SK-N-SH treated with all-trans-retinoic acid at 6 μM for 48 hours (cell line): ENCODE data around the gene CDYL.

Source experiments
- ATAC-seq: fragments of 200-7000 bp; cut with Tn5 transposase; 3 replicates; pipeline ENCODE4 v1.9.1; 2020; ENCODE audit warnings: mild to moderate bottlenecking, moderate library complexity
- ARNTL ChIP-seq: fragments of 450-650 bp; formaldehyde crosslinking; IDR thresholded peaks from 2 replicates; pipeline ENCODE4 v1.5.0; 2020; ENCODE audit warnings: low read depth, mild to moderate bottlenecking, moderate library complexity, borderline replicate concordance
- BACH2 ChIP-seq: fragments of 250-450 bp; sonication (Bioruptor Pico); IDR thresholded peaks from 2 replicates; pipeline ENCODE4 v1.9.0; 2021; ENCODE audit warnings: mild to moderate bottlenecking, borderline replicate concordance
- CSDC2 ChIP-seq: fragments of 250-450 bp; sonication (Bioruptor Pico); IDR thresholded peaks from 2 replicates; pipeline ENCODE4 v1.5.0; 2020; ENCODE audit warnings: mild to moderate bottlenecking, moderate library complexity
- ISL1 ChIP-seq: fragments of 250-450 bp; sonication (Bioruptor Pico); IDR thresholded peaks from 2 replicates; pipeline ENCODE4 v2.1.2; 2022; ENCODE audit warnings: mild to moderate bottlenecking, moderate library complexity
- OSR1 ChIP-seq: fragments of 250-450 bp; sonication (Bioruptor Pico); IDR thresholded peaks from 2 replicates; pipeline ENCODE4 v1.8.0; 2022; ENCODE audit warnings: moderate library complexity, mild to moderate bottlenecking, inconsistent platforms
- PATZ1 ChIP-seq: fragments of 250-450 bp; sonication (Bioruptor Pico); IDR thresholded peaks from 2 replicates; pipeline ENCODE4 v1.8.0; 2020; ENCODE audit warnings: mild to moderate bottlenecking, moderate library complexity, borderline replicate concordance
- POU6F1 ChIP-seq: fragments of 250-450 bp; sonication (Bioruptor Pico); IDR thresholded peaks from 2 replicates; pipeline ENCODE4 v1.8.0; 2021; ENCODE audit warnings: low read depth, mild to moderate bottlenecking, moderate library complexity, borderline replicate concordance
- PPARA ChIP-seq: fragments of 250-450 bp; sonication (Bioruptor Pico); IDR thresholded peaks from 2 replicates; pipeline ENCODE4 v1.5.0; 2020; ENCODE audit warnings: mild to moderate bottlenecking, borderline replicate concordance
- RARB ChIP-seq: fragments of 250-450 bp; sonication (Bioruptor Pico); IDR thresholded peaks from 2 replicates; pipeline ENCODE4 v1.8.0; 2021; ENCODE audit warnings: mild to moderate bottlenecking, moderate library complexity
- SNAI2 ChIP-seq: fragments of 250-450 bp; sonication (Bioruptor Pico); IDR thresholded peaks from 2 replicates; pipeline ENCODE4 v1.5.0; 2020; ENCODE audit warnings: mild to moderate bottlenecking, moderate library complexity
- TCF4 ChIP-seq: fragments of 250-450 bp; sonication (Bioruptor Pico); IDR thresholded peaks from 2 replicates; pipeline ENCODE4 v1.8.0; 2021; ENCODE audit warnings: mild to moderate bottlenecking, moderate library complexity, borderline replicate concordance
- TOX ChIP-seq: fragments of 250-450 bp; sonication (Bioruptor Pico); IDR thresholded peaks from 2 replicates; pipeline ENCODE4 v1.8.0; 2021; ENCODE audit warnings: mild to moderate bottlenecking, moderate library complexity, borderline replicate concordance
- ZFP3 ChIP-seq: fragments of 250-450 bp; sonication (Bioruptor Pico); IDR thresholded peaks from 2 replicates; pipeline ENCODE4 v1.5.0; 2020; ENCODE audit warnings: mild to moderate bottlenecking, moderate library complexity
- ZFP30 ChIP-seq: fragments of 450-650 bp; formaldehyde crosslinking; IDR thresholded peaks from 2 replicates; pipeline ENCODE4 v1.5.0; 2022; ENCODE audit warnings: mild to moderate bottlenecking, moderate library complexity
- ZNF565 ChIP-seq: fragments of 450-650 bp; formaldehyde crosslinking; conservative IDR thresholded peaks from 2 replicates; pipeline ENCODE4 v1.5.0; 2020; ENCODE audit warnings: low read depth, mild to moderate bottlenecking, moderate library complexity
- ZNF70 ChIP-seq: fragments of 450-650 bp; formaldehyde crosslinking; IDR thresholded peaks from 2 replicates; pipeline ENCODE4 v1.5.0; 2020; ENCODE audit warnings: mild to moderate bottlenecking, moderate library complexity
- ZNF8 ChIP-seq: fragments of 450-650 bp; formaldehyde crosslinking; IDR thresholded peaks from 2 replicates; pipeline ENCODE4 v1.5.0; 2020; ENCODE audit warnings: mild to moderate bottlenecking, moderate library complexity
- TF ChIP-seq, protein P1 (sequence below): fragments of 250-450 bp; sonication (Bioruptor Pico); IDR thresholded peaks from 2 replicates; pipeline ENCODE4 v1.5.1; 2020; ENCODE audit warnings: low read depth, mild to moderate bottlenecking, moderate library complexity
- TF ChIP-seq, protein P2 (sequence below): fragments of 250-450 bp; sonication (Bioruptor Pico); IDR thresholded peaks from 2 replicates; pipeline ENCODE4 v1.5.1; 2021; ENCODE audit warnings: mild to moderate bottlenecking, moderate library complexity

The CDYL gene

DNA sequence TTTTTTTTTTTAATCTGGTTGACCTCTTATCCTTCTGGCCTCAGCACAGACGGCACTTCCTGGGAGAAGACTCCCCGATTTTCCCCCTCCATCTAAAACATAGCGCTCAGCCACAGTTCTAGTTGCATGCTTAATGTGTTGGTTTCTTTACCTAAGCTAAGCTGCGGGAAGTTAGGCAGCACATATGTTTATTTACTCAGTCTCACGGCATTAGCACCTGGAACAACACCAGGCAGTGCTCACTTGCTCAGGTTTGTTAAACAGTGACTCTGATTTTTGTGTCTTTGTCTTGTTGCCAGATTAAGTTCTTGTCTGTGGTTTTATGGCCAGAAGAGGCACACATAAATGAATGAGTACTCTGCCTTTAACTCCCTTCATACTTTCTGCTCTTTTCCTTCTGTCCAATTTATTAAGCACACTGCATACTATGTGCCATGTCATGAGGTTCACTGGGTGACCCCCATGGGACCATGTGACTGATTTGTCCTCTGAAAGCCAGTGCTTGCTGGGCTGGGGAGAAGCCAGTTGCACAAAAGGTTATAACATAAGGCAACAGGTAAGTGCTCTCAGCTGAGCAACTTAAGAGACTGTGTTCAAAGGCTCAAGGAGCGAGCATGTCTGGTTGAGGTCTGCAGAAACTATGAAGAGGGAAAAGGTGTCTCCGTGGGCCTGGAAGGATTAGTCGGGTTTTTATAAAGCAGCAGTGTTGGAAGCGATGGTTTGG lies 134.0 kb downstream of the CDYL start (continued):
- TF ChIP-seq PPARA (CRISPR knock-in tag), result no peak
- no peak for TF ChIP-seq ZFP30
- TF ChIP-seq ZFP3, result no peak

- TF ChIP-seq, protein P1, sequence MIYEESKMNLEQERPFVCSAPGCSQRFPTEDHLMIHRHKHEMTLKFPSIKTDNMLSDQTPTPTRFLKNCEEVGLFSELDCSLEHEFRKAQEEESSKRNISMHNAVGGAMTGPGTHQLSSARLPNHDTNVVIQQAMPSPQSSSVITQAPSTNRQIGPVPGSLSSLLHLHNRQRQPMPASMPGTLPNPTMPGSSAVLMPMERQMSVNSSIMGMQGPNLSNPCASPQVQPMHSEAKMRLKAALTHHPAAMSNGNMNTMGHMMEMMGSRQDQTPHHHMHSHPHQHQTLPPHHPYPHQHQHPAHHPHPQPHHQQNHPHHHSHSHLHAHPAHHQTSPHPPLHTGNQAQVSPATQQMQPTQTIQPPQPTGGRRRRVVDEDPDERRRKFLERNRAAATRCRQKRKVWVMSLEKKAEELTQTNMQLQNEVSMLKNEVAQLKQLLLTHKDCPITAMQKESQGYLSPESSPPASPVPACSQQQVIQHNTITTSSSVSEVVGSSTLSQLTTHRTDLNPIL (CRISPR knock-in tag), result no peak
- TF ChIP-seq, protein P2, sequence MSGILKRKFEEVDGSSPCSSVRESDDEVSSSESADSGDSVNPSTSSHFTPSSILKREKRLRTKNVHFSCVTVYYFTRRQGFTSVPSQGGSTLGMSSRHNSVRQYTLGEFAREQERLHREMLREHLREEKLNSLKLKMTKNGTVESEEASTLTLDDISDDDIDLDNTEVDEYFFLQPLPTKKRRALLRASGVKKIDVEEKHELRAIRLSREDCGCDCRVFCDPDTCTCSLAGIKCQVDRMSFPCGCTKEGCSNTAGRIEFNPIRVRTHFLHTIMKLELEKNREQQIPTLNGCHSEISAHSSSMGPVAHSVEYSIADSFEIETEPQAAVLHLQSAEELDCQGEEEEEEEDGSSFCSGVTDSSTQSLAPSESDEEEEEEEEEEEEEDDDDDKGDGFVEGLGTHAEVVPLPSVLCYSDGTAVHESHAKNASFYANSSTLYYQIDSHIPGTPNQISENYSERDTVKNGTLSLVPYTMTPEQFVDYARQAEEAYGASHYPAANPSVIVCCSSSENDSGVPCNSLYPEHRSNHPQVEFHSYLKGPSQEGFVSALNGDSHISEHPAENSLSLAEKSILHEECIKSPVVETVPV (CRISPR knock-in tag), result no peak
- TF ChIP-seq ZFP3 (no peak), ZNF565 (no peak), BACH2 (CRISPR knock-in tag) (no peak), SNAI2 (CRISPR knock-in tag) (no peak), PATZ1 (CRISPR knock-in tag) (no peak), ISL1 (CRISPR knock-in tag) (no peak), ZNF70 (CRISPR knock-in tag) (no peak), TCF4 (CRISPR knock-in tag) (no peak), CSDC2 (CRISPR knock-in tag) (no peak)
- ATAC-seq, result no peak
Measured at GRCh38 chr6:4912559-4912958, 136.4 kb downstream of the CDYL start.

GRCh38 chr6:4913705-4914419 lies 137.7 kb downstream of the CDYL start:
- ATAC-seq, result no peak
- TF ChIP-seq ZFP30 (no peak), ZFP3 (no peak), ARNTL (CRISPR knock-in tag) (no peak), TOX (no peak), TCF4 (CRISPR knock-in tag) (no peak), RARB (CRISPR knock-in tag) (no peak), PATZ1 (CRISPR knock-in tag) (no peak)
- TF ChIP-seq, protein P1 (CRISPR knock-in tag), result no peak
- TF ChIP-seq, all 23 proteins: peak for 0

DNA sequence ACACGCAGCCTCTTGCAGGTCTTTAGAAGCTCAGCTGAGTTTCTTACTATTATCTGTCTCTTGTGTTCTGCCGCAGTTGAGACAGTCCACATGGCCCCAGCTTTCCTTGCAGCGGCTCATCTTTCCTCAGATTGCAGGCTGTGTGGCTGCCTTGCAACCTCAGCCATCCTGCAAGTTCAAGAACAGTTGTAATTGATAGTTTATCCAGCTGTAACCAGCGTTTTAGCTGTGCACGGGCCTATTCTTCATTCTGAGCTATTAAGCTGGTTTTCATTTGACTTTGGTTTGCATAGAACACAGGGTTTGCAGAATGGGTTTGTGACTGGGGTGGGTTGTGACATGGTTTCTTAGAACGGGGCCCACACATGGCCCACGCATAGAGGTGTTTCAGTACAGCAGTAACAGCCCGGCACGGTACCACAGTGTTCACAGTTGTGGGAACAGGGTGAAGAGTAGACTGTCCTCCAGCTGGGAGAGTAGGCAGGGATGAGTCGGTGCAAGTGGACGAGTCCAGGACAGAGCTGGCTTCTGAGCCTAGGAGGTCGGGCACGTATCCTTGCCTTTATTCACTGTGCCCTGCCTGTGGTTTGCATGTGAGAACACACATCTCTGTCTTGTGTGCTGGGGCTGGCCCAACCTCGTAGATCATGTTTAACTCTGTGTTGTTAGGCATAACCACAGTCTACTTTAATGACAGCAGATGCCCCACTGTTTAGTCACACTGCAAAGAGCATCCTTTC lies 138.4 kb downstream of the CDYL start:
- TF ChIP-seq BACH2 (CRISPR knock-in tag) (no peak), ZNF8 (CRISPR knock-in tag) (no peak), POU6F1 (CRISPR knock-in tag) (no peak), ZNF565 (no peak), ZFP3 (no peak), OSR1 (CRISPR knock-in tag) (no peak), ZFP30 (no peak)
- TF ChIP-seq, protein P1 (CRISPR knock-in tag), result no peak
- TF ChIP-seq, all 23 proteins: peak for 0
- ATAC-seq, result peak; percentile 32
